ENCODE data around the gene HCN4. TPM values are rescaled to one million over a fixed set of nuclear protein-coding genes. Genes with fewer than 3 reads are reported as not detected.

HCN4 gene
- total RNA-seq, 1 donor from 2014 or later = not detected

DNA sequence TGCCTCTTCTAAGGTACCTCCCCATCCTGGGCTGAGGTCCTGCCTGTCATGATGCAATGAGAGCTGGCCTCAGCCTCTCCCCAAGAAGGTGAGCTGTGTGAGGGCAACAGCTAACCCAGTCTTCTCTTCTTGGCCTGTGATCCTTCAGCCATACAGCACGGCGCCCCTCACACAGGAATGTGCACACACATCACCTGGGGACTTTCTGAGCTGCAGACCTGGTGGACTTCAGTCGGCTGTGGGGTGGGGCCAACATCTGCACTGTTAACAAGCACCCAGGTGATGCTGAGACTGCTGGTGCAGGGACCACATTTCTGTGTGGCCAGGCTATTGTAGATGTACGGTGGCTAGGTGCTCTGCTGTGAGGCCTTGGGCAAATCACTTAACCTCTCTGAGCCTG, 14.5 kb downstream of the HCN4 start:
- H3K27me3 ChIP-seq = no peaks in the 10 kb centered on the region
- no peak overlapping the region for H3K27ac ChIP-seq
- no peak for DNase-seq (ENCODE audit: low spot score in 2 of 2)
- intact Hi-C loops (cut with DNase I) = no loop called here
- H3K4me1 ChIP-seq = no peaks in the 10 kb centered on the region
- no peaks in the 10 kb centered on the region for H3K9me3 ChIP-seq
- H3K36me3 ChIP-seq = no peaks in the 10 kb centered on the region
- TF ChIP-seq, protein P1, sequence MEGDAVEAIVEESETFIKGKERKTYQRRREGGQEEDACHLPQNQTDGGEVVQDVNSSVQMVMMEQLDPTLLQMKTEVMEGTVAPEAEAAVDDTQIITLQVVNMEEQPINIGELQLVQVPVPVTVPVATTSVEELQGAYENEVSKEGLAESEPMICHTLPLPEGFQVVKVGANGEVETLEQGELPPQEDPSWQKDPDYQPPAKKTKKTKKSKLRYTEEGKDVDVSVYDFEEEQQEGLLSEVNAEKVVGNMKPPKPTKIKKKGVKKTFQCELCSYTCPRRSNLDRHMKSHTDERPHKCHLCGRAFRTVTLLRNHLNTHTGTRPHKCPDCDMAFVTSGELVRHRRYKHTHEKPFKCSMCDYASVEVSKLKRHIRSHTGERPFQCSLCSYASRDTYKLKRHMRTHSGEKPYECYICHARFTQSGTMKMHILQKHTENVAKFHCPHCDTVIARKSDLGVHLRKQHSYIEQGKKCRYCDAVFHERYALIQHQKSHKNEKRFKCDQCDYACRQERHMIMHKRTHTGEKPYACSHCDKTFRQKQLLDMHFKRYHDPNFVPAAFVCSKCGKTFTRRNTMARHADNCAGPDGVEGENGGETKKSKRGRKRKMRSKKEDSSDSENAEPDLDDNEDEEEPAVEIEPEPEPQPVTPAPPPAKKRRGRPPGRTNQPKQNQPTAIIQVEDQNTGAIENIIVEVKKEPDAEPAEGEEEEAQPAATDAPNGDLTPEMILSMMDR (IDR thresholded peaks at IDR 0.05) = no peak
- no peak overlapping the region for H3K4me3 ChIP-seq

DNA sequence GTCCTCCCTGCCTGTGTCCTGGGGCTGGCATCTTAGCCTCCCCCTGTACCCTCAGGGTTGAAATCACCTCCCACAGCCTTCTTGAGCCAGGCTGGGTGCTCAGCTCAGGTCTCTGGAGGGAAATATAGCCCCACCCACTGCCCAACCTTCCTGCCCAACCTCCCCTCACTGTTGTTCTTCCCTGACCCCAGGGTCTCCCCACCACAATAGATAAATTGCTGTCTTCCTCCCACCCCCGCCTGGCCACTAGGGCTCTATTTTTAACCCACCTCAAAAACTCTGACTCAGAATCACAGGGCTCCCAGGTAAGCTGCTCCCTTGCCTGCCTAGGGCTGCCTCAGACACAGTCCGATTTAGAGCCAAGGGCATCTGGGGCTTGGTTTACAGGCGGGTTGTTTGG, 15.0 kb downstream of the HCN4 start:
- H3K4me3 ChIP-seq = no peak overlapping the region
- no peaks in the 10 kb centered on the region for H3K36me3 ChIP-seq
- TF ChIP-seq, protein P1 (IDR thresholded peaks at IDR 0.05) = no peak
- no peak for DNase-seq (ENCODE audit: low spot score in 2 of 2)
- intact Hi-C loops (cut with DNase I) = no loop called here
- no peak overlapping the region for H3K27ac ChIP-seq
- H3K27me3 ChIP-seq = no peaks in the 10 kb centered on the region
- H3K9me3 ChIP-seq = no peaks in the 10 kb centered on the region
- no peaks in the 10 kb centered on the region for H3K4me1 ChIP-seq

DNA sequence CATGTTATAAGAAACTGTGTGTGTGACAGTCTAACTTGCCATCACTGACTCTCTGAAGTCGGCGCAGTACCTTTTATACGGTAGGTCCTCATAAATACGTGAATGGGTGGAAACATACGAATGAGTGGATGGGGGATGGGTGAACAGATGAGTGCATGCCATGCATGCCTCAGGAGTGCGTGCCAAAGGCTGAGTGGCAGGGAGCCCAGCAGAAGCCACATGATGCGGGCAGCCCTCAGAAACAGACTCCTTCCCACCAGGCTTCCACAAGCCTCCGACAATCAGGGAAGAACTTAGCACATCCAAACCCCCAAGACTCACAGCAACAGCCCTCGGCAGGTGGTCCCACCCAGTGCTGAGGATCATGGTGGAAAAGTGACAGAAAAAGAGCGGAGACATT, 16.7 kb downstream of the HCN4 start:
- no peaks in the 10 kb centered on the region for H3K36me3 ChIP-seq
- H3K4me3 ChIP-seq = no peak overlapping the region
- no peak overlapping the region for H3K27ac ChIP-seq
- no peaks in the 10 kb centered on the region for H3K4me1 ChIP-seq
- no peaks in the 10 kb centered on the region for H3K9me3 ChIP-seq
- TF ChIP-seq, protein P1 (IDR thresholded peaks at IDR 0.05) = no peak
- H3K27me3 ChIP-seq = no peaks in the 10 kb centered on the region
- DNase-seq (ENCODE audit: low spot score in 2 of 2) = no peak
- intact Hi-C loops (cut with DNase I) = no loop called here

DNA sequence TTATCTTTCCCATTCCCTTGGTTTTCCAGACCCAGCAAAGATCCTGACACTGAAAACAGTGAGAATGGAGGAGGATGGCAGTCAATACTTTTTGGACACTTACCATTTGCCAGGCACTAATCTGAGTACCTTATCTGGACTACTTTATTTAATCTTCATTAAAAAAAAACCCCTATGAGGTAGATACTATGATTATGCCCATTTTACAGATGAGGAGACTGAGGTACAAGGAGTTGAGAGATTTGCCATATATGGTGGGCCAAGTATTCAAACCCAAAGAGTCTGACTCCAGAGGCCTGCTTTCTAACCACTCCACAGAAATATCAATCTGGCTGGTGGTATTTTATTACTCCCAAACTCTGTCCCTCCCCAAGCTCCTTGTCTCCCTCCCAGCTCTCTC, 19.6 kb downstream of the HCN4 start:
- no peak for DNase-seq (ENCODE audit: low spot score in 2 of 2)
- H3K27me3 ChIP-seq = no peaks in the 10 kb centered on the region
- H3K36me3 ChIP-seq = no peaks in the 10 kb centered on the region
- intact Hi-C loops (cut with DNase I) = no loop called here
- H3K27ac ChIP-seq = no peak overlapping the region
- TF ChIP-seq, protein P1 (IDR thresholded peaks at IDR 0.05) = no peak
- no peaks in the 10 kb centered on the region for H3K9me3 ChIP-seq
- H3K4me1 ChIP-seq = no peaks in the 10 kb centered on the region
- no peak overlapping the region for H3K4me3 ChIP-seq

DNA sequence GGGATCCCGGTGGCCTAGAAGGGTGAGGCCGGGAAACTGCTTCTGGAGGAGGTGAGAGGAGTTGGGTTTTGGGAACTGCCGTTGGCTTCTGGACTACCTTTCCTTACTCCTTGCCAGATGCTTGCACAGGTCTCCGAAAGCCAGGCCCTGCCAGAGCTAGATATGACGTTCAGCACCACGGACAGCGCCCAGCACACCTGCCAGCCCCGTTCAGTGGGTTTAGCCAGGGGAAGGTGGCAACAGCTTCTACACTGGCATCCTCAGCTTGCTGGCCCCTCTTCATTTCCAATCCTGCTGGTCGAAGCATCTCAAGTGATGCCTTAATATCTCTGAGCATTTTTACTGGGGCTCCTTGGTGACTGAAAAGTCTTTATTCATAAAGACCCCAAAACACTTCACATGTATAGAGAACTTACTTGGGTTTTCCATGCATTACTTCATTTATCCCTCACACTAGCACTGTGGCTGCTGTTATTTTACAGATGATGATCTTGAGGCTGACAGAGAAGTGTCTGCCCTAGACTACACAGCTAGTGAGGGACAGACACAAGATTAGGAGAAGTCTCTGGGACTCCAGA, 21.9 kb downstream of the HCN4 start:
- no peaks in the 10 kb centered on the region for H3K27me3 ChIP-seq
- H3K36me3 ChIP-seq = no peaks in the 10 kb centered on the region
- TF ChIP-seq, protein P1 (IDR thresholded peaks at IDR 0.05) = no peak
- no peaks in the 10 kb centered on the region for H3K4me1 ChIP-seq
- DNase-seq (ENCODE audit: low spot score in 2 of 2) = no peak
- intact Hi-C loops (cut with DNase I) = no loop called here
- H3K27ac ChIP-seq = no peak overlapping the region
- no peaks in the 10 kb centered on the region for H3K9me3 ChIP-seq
- H3K4me3 ChIP-seq = no peak overlapping the region

DNA sequence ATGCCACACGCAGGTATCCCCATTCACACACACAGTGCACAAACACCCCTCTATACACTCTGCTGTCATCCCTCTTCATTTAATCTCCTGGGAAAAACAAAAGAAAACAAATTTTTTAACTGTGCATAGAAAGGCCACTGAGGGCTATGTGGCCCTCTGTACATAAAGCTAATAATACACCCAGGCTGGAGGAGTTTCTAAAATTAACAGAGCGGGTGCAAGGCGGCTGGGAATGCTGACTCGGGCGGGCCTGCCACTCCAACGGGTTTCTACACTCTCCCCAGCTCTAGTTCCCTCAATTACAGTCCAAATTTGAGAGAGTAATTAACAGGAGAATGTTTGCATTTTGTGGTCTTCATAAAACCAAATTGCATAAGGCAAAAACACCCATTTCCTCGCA, 23.1 kb downstream of the HCN4 start:
- no peaks in the 10 kb centered on the region for H3K9me3 ChIP-seq
- TF ChIP-seq, protein P1 (IDR thresholded peaks at IDR 0.05) = no peak
- intact Hi-C loops (cut with DNase I) = no loop called here
- no peaks in the 10 kb centered on the region for H3K27me3 ChIP-seq
- DNase-seq (ENCODE audit: low spot score in 2 of 2) = no peak
- no peak overlapping the region for H3K4me3 ChIP-seq
- no peak overlapping the region for H3K27ac ChIP-seq
- no peaks in the 10 kb centered on the region for H3K4me1 ChIP-seq
- no peaks in the 10 kb centered on the region for H3K36me3 ChIP-seq
